GM21576 (cell line): Measurements from ENCODE around the gene MBD5.
"Not testable (repeated sequence)": the region's sequence is repeated elsewhere in the genome, so short reads cannot be mapped to it uniquely, and the experiment has no call there.

ENCODE experiments used
- ATAC-seq: cut with Tn5 transposase; IDR thresholded peaks from one replicate; pipeline ENCODE4 v1.9.1; 2021; ENCODE audit warnings: mild to moderate bottlenecking, moderate library complexity; ENCODE audit not compliant: unreplicated experiment

Gene MBD5

GRCh38 chr2:148021059-148021861 lies at the start of gene MBD5:
Gene MBD5, plus strand, starts transcription at chr2:148021091.
- peak; percentile 38 for ATAC-seq

- no peak for ATAC-seq
Measured at GRCh38 chr2:147976102-147976501, 44.8 kb upstream of the MBD5 start.

GRCh38 chr2:147977679-147978078 lies 43.2 kb upstream of the MBD5 start:
- no peak for ATAC-seq

GRCh38 chr2:147980940-147981528 lies 39.9 kb upstream of the MBD5 start:
- no peak for ATAC-seq

- no peak for ATAC-seq
Measured at GRCh38 chr2:147989102-147989501, 31.8 kb upstream of the MBD5 start.

DNA sequence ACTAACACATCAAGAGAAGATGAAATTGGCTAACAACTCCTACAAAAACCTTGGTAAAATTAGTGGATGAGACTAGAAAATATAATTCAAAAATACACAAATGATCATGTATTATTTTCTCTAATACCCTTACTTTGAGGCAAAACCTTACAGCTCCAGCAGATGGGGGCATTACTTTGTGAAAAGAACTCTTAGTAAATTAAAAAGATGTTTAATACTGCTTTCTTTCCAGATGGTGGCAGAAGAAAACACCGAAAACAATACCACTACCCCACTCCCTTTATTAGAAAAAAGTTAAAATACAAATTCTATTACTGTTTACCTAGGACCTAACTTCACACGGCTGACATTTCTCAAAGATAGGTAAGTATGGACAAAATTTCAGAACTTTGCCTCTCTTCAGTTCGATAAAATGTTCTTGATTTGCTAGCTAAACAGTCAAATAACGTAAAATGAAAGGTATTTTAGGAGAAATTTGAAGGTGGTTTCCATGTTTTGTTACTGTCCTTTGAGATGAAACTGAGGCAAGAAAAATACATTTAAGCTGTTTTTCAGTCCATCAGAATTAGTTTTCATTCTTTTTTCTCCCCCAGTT lies 31.0 kb upstream of the MBD5 start:
- ATAC-seq = peak; percentile 86

DNA sequence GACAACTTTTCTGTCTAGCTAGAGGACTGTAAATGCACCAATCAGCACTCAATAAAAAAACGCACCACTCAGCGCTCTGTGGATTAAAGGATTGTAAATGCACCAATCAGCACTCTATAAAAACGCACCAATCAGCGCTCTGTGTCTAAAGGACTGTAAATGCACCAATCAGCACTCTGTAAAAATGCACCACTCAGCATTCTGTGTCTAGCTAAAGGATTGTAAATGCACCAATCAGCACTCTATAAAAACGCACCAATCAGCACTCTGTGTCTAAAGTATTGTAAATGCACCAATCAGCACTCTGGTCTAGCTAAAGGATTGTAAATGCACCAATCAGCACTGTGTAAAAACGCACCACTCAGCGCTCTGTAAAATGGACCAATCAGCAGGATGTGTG lies 25.9 kb upstream of the MBD5 start:
- not testable (repeated sequence) for ATAC-seq

DNA sequence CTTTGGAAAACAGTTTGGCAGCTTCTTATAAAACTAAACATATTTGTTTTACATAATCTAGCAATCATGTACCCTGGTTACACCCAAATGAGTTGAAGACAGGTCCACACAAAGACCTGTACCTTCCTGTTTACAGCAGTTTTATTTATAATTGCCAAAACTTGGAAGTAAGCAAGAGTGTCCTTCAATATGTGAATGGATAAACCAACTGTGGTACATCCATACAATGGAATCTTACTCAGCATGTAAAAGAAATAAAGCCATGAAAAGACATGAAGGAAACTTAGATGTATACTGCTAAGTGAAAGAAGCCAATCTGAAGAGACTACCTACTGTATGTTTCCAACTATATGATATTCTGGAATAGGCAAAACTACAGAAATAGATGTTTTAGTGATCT lies 24.1 kb upstream of the MBD5 start:
- no peak for ATAC-seq

- ATAC-seq = no peak
Measured at GRCh38 chr2:147998203-147998602, 22.7 kb upstream of the MBD5 start.

GRCh38 chr2:147999126-147999525 lies 21.8 kb upstream of the MBD5 start:
- no peak for ATAC-seq

DNA sequence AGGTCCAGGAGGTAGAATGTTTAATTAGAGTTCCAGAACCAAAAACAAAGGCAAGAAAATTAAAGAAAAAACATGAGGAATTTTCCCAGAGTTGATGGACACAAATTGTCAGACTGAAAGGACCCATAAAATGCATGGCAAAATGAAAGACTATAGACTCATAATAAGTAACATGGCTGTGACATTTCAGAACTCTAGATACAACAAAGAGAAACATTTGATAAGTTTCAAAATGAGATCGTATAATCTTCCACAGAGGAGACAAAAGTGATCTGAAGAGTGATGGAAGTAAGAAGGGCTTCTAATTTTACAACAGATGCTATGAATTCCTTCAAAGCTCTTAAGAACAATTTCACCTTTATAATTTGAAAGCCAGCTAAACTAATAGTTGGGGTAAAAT lies 20.8 kb upstream of the MBD5 start:
- ATAC-seq = no peak

DNA sequence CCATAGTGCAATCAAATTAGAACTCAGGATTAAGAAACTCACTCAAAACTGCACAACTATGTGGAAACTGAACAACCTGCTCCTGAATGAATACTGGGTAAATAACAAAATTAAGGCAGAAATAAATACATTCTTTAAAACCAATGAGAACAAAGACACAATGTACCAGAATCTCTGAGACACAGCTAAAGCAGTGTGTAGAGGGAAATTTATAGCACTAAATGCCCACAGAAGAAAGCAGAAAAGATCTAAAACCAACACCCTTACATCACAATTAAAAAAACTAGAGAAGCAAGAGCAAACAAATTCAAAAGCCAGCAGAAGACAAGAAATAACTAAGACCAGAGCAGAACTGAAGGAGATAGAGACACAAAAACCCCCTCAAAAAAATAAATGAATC lies 18.5 kb upstream of the MBD5 start:
- ATAC-seq = not testable (repeated sequence)

DNA sequence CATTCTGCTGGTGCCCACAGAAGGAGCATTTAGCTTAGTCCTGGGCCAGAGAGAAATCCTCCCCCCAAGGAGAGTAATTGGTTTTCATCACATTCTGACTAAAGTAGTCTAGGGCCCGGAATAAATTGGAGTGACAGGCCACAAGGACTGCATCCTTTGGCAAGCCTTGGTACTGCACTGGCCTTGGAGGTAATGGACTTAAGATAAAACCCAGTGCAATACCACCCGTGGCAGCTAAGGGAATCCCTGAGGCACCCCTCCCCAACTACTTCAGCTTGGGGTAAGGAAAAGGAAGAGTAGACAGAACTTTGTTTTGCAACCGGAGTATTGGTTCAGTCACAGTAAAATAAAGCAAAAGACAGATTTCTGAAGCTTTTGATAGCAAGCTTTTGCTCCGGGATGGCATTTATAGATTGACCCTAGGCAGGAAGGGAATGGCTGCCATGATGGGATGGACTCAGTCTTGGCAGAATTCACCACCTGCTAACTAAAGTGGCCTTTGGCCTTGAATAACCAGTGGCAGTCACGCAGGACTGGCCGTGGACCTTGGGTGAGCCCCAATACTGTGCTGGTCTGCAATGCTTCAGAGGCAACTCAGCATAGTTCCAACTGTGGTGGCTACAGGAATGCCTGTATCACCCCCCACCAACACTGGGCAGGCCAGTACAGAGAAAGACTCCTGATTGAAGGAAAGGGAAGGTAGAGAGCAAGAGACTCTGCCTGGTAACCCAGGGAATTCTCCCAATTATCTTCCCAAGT lies 14.5 kb upstream of the MBD5 start:
- no peak for ATAC-seq

DNA sequence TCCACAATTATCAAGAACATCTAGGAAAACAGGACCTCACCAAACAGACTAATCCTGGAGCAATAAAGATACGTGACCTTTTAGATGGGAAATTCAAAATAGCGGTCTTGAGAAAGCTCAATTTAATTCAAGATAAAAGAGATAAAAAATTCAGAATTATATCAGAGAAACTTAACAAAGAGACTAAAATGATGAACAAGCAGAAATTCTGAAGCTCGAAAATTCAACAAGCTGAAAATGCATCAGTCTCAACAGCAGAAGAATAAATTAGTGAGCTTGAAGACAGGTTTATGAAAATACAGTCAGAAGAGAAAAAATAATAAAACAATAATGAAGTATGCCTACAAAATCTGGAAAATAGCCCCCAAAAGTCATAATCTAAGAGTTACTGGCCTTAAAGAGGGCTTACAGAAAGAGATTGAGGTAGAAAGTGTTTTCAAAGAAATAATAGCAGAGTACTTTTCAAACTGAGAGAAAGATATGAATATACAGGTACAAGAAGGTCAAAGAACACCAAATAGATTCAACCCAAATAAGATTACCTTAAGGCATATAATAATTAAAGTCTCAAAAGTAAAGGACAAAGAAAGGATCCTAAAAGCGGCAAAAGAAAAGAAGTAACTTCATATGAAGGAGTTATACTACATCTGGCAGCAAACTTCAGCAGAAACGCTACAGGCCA lies 13.5 kb upstream of the MBD5 start:
- ATAC-seq = no peak

GRCh38 chr2:148008411-148008810 lies 12.5 kb upstream of the MBD5 start:
- not testable (repeated sequence) for ATAC-seq

DNA sequence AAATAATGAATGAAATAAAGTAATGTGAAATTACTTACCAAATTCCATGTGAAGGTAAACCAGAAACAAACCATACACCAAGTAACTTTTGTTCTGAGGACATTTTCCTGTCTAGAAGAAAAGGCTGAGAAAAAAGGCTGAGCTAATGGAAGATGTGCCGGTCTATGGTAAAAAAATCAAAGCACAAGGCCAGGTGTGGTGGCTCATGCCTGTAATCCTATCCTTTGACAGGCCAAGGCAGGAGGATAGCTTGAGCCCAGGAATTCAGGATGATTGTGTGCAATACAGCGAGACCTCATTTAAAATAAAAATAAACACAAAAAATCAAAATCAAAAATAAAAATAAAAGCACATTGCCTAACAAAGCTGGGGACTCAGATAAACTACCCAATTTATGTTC lies 7.0 kb upstream of the MBD5 start:
- ATAC-seq = no peak

DNA sequence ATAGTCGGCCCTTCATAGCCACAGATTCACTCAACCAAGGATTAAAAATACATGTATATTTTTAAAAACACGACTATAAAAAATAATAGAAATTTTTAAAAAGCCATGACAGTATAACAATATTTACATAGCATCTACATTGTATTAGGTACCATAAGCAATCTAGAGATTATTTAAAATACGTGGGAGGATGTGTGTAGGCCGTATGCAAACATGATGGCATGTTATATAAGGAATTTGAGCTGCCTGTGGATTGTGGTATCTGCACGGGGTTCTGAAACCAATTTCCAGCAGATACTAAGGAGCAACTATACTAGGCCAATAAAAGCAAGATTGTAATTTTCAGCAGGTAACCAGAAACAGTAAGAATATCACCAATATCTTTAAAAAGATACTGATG lies 6.3 kb upstream of the MBD5 start:
- no peak for ATAC-seq

DNA sequence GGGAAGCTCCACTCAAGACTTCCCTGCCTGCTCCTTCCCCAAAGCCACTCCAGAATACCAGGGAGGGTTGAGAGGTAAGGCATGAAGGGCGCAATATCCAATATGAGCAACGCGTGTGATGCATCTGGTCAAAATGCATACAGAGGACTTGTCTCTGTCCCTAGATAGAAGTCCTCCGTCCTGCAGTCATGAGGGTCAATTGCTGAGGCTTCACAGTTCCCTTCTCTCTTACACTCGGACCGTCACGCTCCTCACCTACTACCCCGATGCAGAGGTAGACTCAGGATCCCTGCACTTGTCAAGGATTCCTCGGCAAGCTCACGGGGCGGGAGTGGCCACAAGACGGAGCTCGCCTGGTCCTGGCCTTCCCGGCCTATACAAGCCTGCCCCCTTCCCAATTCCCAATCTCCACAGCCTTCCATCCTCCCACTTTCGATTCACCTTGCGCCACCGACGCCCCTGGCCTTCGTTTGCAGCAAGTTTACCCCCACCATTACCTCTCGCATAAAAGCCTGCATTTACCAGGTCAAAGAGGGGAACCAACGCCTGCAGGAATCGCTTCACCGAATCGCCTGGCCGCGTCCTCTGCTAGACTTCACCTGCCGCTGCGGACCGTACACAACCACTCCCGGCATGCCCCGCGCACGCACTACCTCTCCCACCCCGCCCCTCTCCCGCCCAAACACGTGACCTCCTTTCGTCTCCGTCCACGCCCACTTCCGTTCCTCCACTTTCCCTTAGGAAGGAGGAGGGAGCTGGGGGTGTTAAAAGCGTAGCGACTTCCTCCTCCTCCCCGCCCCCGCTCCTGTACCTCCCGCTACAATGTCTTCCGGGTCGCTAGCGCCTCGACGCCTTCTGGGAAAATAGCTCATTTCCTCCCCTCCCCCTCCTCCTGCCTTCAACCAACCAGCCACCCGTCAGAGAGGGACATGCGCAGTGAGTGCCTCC lies 506 bp upstream of the MBD5 start, which contains the start of gene ORC4:
Gene ORC4, minus strand, starts transcription at position 627 of the 948 bp plus-strand sequence. CDS start 44,779 bp downstream, outside the sequence.
- ATAC-seq = peak; percentile 73

- no peak for ATAC-seq
Measured at GRCh38 chr2:148021886-148022285, 995 bp downstream of the MBD5 start.

DNA sequence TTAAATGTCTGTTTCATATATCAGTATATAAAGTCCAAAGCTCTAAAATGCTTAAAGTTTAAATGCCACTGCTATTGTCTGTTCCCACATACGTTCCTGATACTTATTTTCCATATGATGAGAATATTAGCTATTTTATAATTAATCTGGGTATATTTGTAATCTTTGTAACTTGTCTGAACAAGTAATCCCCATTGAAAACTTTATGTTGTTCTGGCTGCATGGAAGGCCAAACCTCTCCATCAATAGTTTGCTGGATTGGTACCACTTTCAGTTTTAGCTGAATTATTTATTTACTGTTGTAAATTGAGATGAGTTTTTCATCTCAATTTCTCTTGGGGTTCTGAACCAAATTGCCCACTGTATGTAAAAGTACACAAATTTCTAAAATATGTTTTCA lies 1.5 kb downstream of the MBD5 start:
- no peak for ATAC-seq
